Lung (tissue), 12 donors: ENCODE data around the gene NFATC1. TPM values are rescaled to one million over a fixed set of nuclear protein-coding genes. Genes with fewer than 3 reads are reported as not detected.

ENCODE experiments used
- ATAC-seq: fragments of 200-7000 bp; cut with Tn5 transposase; one replicate; pipeline ENCODE4 v1.9.1; 2020; ENCODE audit warnings: moderate number of reproducible peaks; ENCODE audit not compliant: insufficient read depth, low FRiP score
- DNase-seq, 3 donors: peaks; one replicate each; pipeline ENCODE4 v3.0.0-alpha.2; 2013 to 2017
- H3K27ac ChIP-seq, 2 donors: one replicate each; pipeline ENCODE4 v1.5.1; 2013; ENCODE audit warnings: mild to moderate bottlenecking in 2 of 2, moderate library complexity in 2 of 2, control low read depth in 1 of 2, inconsistent platforms in 1 of 2, low read depth in 1 of 2, low read length in 1 of 2
- H3K27me3 ChIP-seq, 3 donors: one replicate each; pipeline ENCODE4 v1.5.1; 2013; ENCODE audit warnings: low read length in 2 of 3; ENCODE audit not compliant: control insufficient read depth in 3 of 3, insufficient read depth in 3 of 3
- H3K36me3 ChIP-seq, 4 donors: one replicate each; pipeline ENCODE4 v1.5.1; 2013; ENCODE audit warnings: low read length in 4 of 4, mild to moderate bottlenecking in 1 of 4, moderate library complexity in 1 of 4; ENCODE audit not compliant: control insufficient read depth in 4 of 4, insufficient read depth in 4 of 4
- H3K4me1 ChIP-seq, 5 donors: one replicate each; pipeline ENCODE4 v1.5.1; 2013; ENCODE audit warnings: low read length in 5 of 5, mild to moderate bottlenecking in 2 of 5, moderate library complexity in 1 of 5; ENCODE audit not compliant: control insufficient read depth in 5 of 5, insufficient read depth in 5 of 5
- H3K4me3 ChIP-seq: one replicate; pipeline ENCODE4 v1.5.1; 2013; ENCODE audit warnings: mild to moderate bottlenecking, control low read depth, moderate library complexity
- H3K9ac ChIP-seq, 2 donors: one replicate each; pipeline ENCODE4 v1.5.1; 2013; ENCODE audit warnings: low read length in 2 of 2, control low read depth in 1 of 2; ENCODE audit not compliant: insufficient read depth in 1 of 2
- H3K9me3 ChIP-seq, 4 donors: one replicate each; pipeline ENCODE4 v1.5.1; 2013; ENCODE audit warnings: low read length in 3 of 4, mild to moderate bottlenecking in 1 of 4, moderate library complexity in 1 of 4; ENCODE audit not compliant: control insufficient read depth in 4 of 4, insufficient read depth in 3 of 4
- WGBS, 2 donors: extraction: QIAGEN DNeasy Blood & Tissue Kit; methylation state at CpG; one replicate each; pipeline ENCODE4 v1.1.7; 2013; 5-methylcytosine and 5-hydroxymethylcytosine counted together
- polyA plus RNA-seq, 2 donors: library from polyadenylated mRNA; stranded (reverse); fragments of 200-250 nt; gene quantifications; one replicate each; pipeline ENCODE4 v1.2.1, GENCODE V29; 2013
- total RNA-seq, 2 donors: library from RNA; depleted of rRNA in 1 of 2; stranded (reverse); fragments of >200 nt in 1 of 2; gene quantifications; one replicate each; pipeline ENCODE4 v1.2.1, GENCODE V29; 2014 to 2021
- TF ChIP-seq, protein P1 (sequence below): IDR thresholded peaks from 2 replicates; pipeline ENCODE4 v1.5.1; 2012; ENCODE audit warnings: mild to moderate bottlenecking; ENCODE audit errors: control extremely low read depth, extremely low read depth
- donor health status: control.
- donor health status: control.
- donor health status: Bipolar disorder and iron deficiency.
- donor health status: healthy.
- donor health status: DM: yes; HTN: yes; CAD: no.

Gene NFATC1
- total and polyA plus RNA-seq, 4 donors = 8.6 to 25.5 (median 12.9) TPM

DNA sequence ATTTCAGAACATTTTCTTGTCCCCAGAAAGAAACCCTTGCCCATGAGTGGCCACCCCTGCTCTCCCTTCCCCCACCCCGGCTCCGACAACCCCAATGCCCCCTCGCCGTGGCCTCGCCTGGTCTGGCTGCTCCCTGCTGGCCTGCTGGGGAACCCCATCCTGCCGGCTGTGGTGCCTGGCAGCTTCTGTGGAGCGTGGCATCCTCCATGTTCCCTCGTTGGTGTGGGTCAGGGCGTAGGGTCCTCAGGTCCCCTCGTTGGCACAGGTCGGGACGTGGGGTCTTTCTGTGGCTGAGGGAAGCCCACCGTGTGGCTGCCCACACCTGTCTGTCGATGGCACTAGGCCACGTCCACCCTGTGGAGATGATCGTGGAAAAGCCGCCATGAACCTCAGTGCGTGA lies 61.9 kb downstream of the NFATC1 start:
- TF ChIP-seq, protein P1, sequence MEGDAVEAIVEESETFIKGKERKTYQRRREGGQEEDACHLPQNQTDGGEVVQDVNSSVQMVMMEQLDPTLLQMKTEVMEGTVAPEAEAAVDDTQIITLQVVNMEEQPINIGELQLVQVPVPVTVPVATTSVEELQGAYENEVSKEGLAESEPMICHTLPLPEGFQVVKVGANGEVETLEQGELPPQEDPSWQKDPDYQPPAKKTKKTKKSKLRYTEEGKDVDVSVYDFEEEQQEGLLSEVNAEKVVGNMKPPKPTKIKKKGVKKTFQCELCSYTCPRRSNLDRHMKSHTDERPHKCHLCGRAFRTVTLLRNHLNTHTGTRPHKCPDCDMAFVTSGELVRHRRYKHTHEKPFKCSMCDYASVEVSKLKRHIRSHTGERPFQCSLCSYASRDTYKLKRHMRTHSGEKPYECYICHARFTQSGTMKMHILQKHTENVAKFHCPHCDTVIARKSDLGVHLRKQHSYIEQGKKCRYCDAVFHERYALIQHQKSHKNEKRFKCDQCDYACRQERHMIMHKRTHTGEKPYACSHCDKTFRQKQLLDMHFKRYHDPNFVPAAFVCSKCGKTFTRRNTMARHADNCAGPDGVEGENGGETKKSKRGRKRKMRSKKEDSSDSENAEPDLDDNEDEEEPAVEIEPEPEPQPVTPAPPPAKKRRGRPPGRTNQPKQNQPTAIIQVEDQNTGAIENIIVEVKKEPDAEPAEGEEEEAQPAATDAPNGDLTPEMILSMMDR = no peak
- Histone ChIP-seq H3K9ac (no peak overlapping the region), H3K27ac (peak overlapping the region in 1 of 2 donors; percentile 69), H3K9me3 (peaks cover 0 to 3% (median 0%) of the 10 kb centered on the region in 4 donors), H3K36me3 (peaks cover 0 to 25% (median 0%) of the 10 kb centered on the region in 4 donors), H3K4me3 (no peak overlapping the region), H3K4me1 (peaks cover 0 to 15% (median 9%) of the 10 kb centered on the region in 5 donors), H3K27me3 (no peaks in the 10 kb centered on the region)
- 94 to 95% methylated on average over 18 of the region's 18 CpGs for WGBS, 2 donors
- DNase-seq (no peak), ATAC-seq (no peak)

GRCh38 chr18:79458131-79458838 lies 62.6 kb downstream of the NFATC1 start:
- Histone ChIP-seq H3K4me1 (peaks cover 0 to 13% (median 9%) of the 10 kb centered on the region in 5 donors), H3K36me3 (peaks cover 0 to 23% (median 0%) of the 10 kb centered on the region in 4 donors), H3K9me3 (peaks cover 0 to 3% (median 0%) of the 10 kb centered on the region in 4 donors), H3K9ac (no peak overlapping the region), H3K27me3 (no peaks in the 10 kb centered on the region), H3K4me3 (no peak overlapping the region), H3K27ac (peak overlapping the region; percentile 63 to 69)
- TF ChIP-seq, protein P1 = no peak
- 65 to 77% methylated on average over 42 to 45 of the region's 45 CpGs for WGBS, 2 donors
- peak; percentile 45 to 62 (median 58) for DNase-seq
- peak; percentile 35 for ATAC-seq

GRCh38 chr18:79458917-79459803 lies 63.4 kb downstream of the NFATC1 start:
- Histone ChIP-seq H3K27me3 (no peaks in the 10 kb centered on the region), H3K9me3 (peaks cover 0 to 6% (median 0%) of the 10 kb centered on the region in 4 donors), H3K36me3 (peaks cover 0 to 20% (median 0%) of the 10 kb centered on the region in 4 donors), H3K27ac (peak overlapping the region; percentile 57 to 63), H3K4me1 (peaks cover 0 to 11% (median 2%) of the 10 kb centered on the region in 5 donors), H3K4me3 (no peak overlapping the region), H3K9ac (no peak overlapping the region)
- TF ChIP-seq, protein P1 = no peak
- DNase-seq (no peak), ATAC-seq (no peak)
- 83 to 89% methylated on average over 40 of the region's 40 CpGs for WGBS, 2 donors
